ENCODE data around the gene RTP5. TPM values are rescaled to one million over a fixed set of nuclear protein-coding genes. Genes with fewer than 3 reads are reported as not detected.
A peak's percentile ranks its signal among the peaks of the same experiment; 100 is the strongest.

RTP5 gene
- total RNA-seq, 1 donor from 2014 or later, result not detected

GRCh38 chr2:241854342-241855244 is 14.9 kb upstream of the RTP5 start:
- ATAC-seq, result peak; percentile 15
- peak; percentile 61 for DNase-seq (ENCODE audit: missing footprints)
- intact Hi-C loops (cut with DNase I), result no loop called here

- intact Hi-C loops (cut with DNase I), result no loop called here
- DNase-seq (ENCODE audit: missing footprints) (peak; percentile 64), ATAC-seq (no peak)
Measured at GRCh38 chr2:241855245-241855887, 14.2 kb upstream of the RTP5 start.

- intact Hi-C loops (cut with DNase I), result no loop called here
- DNase-seq (ENCODE audit: missing footprints) (peak; percentile 58), ATAC-seq (no peak)
Measured at GRCh38 chr2:241855888-241856422, 13.6 kb upstream of the RTP5 start.

GRCh38 chr2:241857041-241857541 is 12.4 kb upstream of the RTP5 start:
- DNase-seq (ENCODE audit: missing footprints), result peak; percentile 34
- intact Hi-C loops (cut with DNase I), result no loop called here
- no peak for ATAC-seq

GRCh38 chr2:241857572-241858121 is 11.9 kb upstream of the RTP5 start:
- intact Hi-C loops (cut with DNase I), result no loop called here
- ATAC-seq (no peak), DNase-seq (ENCODE audit: missing footprints) (peak; percentile 59)

GRCh38 chr2:241858206-241859016 is 11.1 kb upstream of the RTP5 start, which contains the start of gene PDCD1:
PDCD1 (minus strand) TSS chr2:241858894; CDS start chr2:241858838, 56 bp downstream.
- ATAC-seq, result peak; percentile 3
- DNase-seq (ENCODE audit: missing footprints), result peak; percentile 63

GRCh38 chr2:241859017-241859435 is 10.5 kb upstream of the RTP5 start:
- DNase-seq (ENCODE audit: missing footprints), result no peak
- intact Hi-C loops (cut with DNase I), result no loop called here
- no peak for ATAC-seq

More at GRCh38 chr2:241858206-241859016, 11.1 kb upstream of the RTP5 start, which contains the start of gene PDCD1:
- intact Hi-C loops (cut with DNase I), result no loop called here

GRCh38 chr2:241859436-241860183 is 9.9 kb upstream of the RTP5 start:
- ATAC-seq (peak; percentile 56), DNase-seq (ENCODE audit: missing footprints) (peak; percentile 80)
- intact Hi-C loops (cut with DNase I), result no loop called here

- peak; percentile 43 for ATAC-seq
- intact Hi-C loops (cut with DNase I), result no loop called here
- peak; percentile 66 for DNase-seq (ENCODE audit: missing footprints)
Measured at GRCh38 chr2:241860184-241861078, 9.1 kb upstream of the RTP5 start.

- DNase-seq (ENCODE audit: missing footprints) (no peak), ATAC-seq (no peak)
- intact Hi-C loops (cut with DNase I), result no loop called here
Measured at GRCh38 chr2:241861264-241861663, 8.3 kb upstream of the RTP5 start.

- DNase-seq (ENCODE audit: missing footprints) (no peak), ATAC-seq (no peak)
- intact Hi-C loops (cut with DNase I), result no loop called here
Measured at GRCh38 chr2:241862093-241862492, 7.4 kb upstream of the RTP5 start.

- ATAC-seq, result no peak
- intact Hi-C loops (cut with DNase I), result no loop called here
- peak; percentile 37 for DNase-seq (ENCODE audit: missing footprints)
Measured at GRCh38 chr2:241862775-241863535, 6.6 kb upstream of the RTP5 start.

- ATAC-seq (no peak), DNase-seq (ENCODE audit: missing footprints) (peak; percentile 70)
- intact Hi-C loops (cut with DNase I), result no loop called here
Measured at GRCh38 chr2:241863536-241863954, 6.0 kb upstream of the RTP5 start.

GRCh38 chr2:241864168-241864849 is 5.2 kb upstream of the RTP5 start:
- DNase-seq (ENCODE audit: missing footprints) (no peak), ATAC-seq (no peak)
- intact Hi-C loops (cut with DNase I), result no loop called here

- ATAC-seq (no peak), DNase-seq (ENCODE audit: missing footprints) (no peak)
- intact Hi-C loops (cut with DNase I), result no loop called here
Measured at GRCh38 chr2:241864850-241865213, 4.7 kb upstream of the RTP5 start.
